PC-9 (cell line): ENCODE measurements around the gene LDHAL6B. TPM values are rescaled to one million over a fixed set of nuclear protein-coding genes. Genes with fewer than 3 reads are reported as not detected.

Source experiments
- BruUV-seq: library from RNA; stranded (reverse); fragments of 400-500 nt; replicated peaks from 2 replicates; lab custom pipeline; 2021; lab: Mats Ljungman, UMichigan
- CTCF ChIA-PET: fragments of 300-600 bp; sonication (Branson Sonifier 250); formaldehyde crosslinking; loops from one replicate; lab custom pipeline; 2022; ENCODE audit warnings: antibody characterized with exemption; lab: Charles Lee
- POLR2A ChIA-PET: fragments of 300-600 bp; sonication (Branson Sonifier 250); formaldehyde crosslinking; loops from one replicate; lab custom pipeline; 2022; ENCODE audit warnings: antibody characterized with exemption; ENCODE audit not compliant: unreplicated experiment; lab: Charles Lee
- DNase-seq, 2 experiments: peaks; one replicate each; pipeline versions ENCODE4 v3.0.0 to v3.0.0-alpha.2; 2015 to 2022; ENCODE audit warnings: mixed read lengths in 1 of 2
- H2AFZ ChIP-seq: fragments of 200-600 bp; sonication (generic); 2 replicates; pipeline ENCODE4 v1.8.1; 2017; ENCODE audit warnings: antibody characterized with exemption
- H3F3A ChIP-seq: fragments of 200-600 bp; sonication (generic); 2 replicates; pipeline ENCODE4 v1.8.1; 2017; ENCODE audit warnings: antibody characterized with exemption, mild to moderate bottlenecking, low read depth; ENCODE audit not compliant: insufficient read depth
- H3K27ac ChIP-seq: fragments of 200-600 bp; sonication (generic); 2 replicates; pipeline ENCODE4 v1.6.1; 2016; ENCODE audit warnings: mixed run types
- H3K27me3 ChIP-seq: fragments of 200-600 bp; sonication (generic); 2 replicates; pipeline ENCODE4 v1.6.1; 2016; ENCODE audit warnings: low read depth, mixed run types; ENCODE audit not compliant: insufficient read depth
- H3K36me3 ChIP-seq: fragments of 200-600 bp; sonication (generic); 2 replicates; pipeline ENCODE4 v1.6.1; 2016; ENCODE audit warnings: low read depth, mixed run types
- H3K4me1 ChIP-seq: fragments of 200-600 bp; sonication (generic); replicated peaks from 2 replicates; pipeline ENCODE4 v1.6.1; 2016; ENCODE audit warnings: mixed run types; ENCODE audit not compliant: insufficient read depth
- H3K4me2 ChIP-seq: fragments of 200-600 bp; sonication (generic); 2 replicates; pipeline ENCODE4 v1.6.1; 2017; ENCODE audit warnings: mixed run types
- H3K4me3 ChIP-seq: fragments of 200-600 bp; sonication (generic); 2 replicates; pipeline ENCODE4 v1.6.1; 2016; ENCODE audit warnings: mixed run types
- H3K79me2 ChIP-seq: fragments of 200-600 bp; sonication (generic); 2 replicates; pipeline ENCODE4 v1.6.1; 2017; ENCODE audit warnings: low read depth, mixed run types
- H3K9me2 ChIP-seq: fragments of 200-600 bp; sonication (generic); 2 replicates; pipeline ENCODE4 v1.8.1; 2017; ENCODE audit warnings: mild to moderate bottlenecking; ENCODE audit not compliant: insufficient read depth
- H3K9me3 ChIP-seq: fragments of 200-600 bp; sonication (generic); 2 replicates; pipeline ENCODE4 v1.8.1; 2016; ENCODE audit warnings: low read depth; ENCODE audit not compliant: insufficient read depth
- H4K20me1 ChIP-seq: fragments of 200-600 bp; sonication (generic); 2 replicates; pipeline ENCODE4 v1.8.1; 2017; ENCODE audit not compliant: insufficient read depth
- CTCF ChIP-seq: fragments of 200-600 bp; sonication (generic); conservative IDR thresholded peaks from 2 replicates; pipeline ENCODE4 v1.6.1; 2017; ENCODE audit warnings: mixed run types, antibody characterized with exemption, mild to moderate bottlenecking, moderate library complexity
- EZH2 ChIP-seq: fragments of 200-600 bp; sonication (generic); IDR thresholded peaks from 2 replicates; pipeline ENCODE4 v1.8.0; 2017; ENCODE audit warnings: antibody characterized with exemption, low read depth
- intact Hi-C: fragments of 100-400 bp; cut with micrococcal nuclease; formaldehyde crosslinking; loops from one replicate; pipeline ENCODE4 v1.10.0; 2022; ENCODE audit not compliant: unreplicated experiment
- total RNA-seq: library from RNA; stranded (reverse); gene quantifications from 2 replicates; pipeline ENCODE4 v1.2.3, GENCODE V29; 2021

LDHAL6B gene
- total RNA-seq, 1 experiment from 2014 or later: not detected

DNA sequence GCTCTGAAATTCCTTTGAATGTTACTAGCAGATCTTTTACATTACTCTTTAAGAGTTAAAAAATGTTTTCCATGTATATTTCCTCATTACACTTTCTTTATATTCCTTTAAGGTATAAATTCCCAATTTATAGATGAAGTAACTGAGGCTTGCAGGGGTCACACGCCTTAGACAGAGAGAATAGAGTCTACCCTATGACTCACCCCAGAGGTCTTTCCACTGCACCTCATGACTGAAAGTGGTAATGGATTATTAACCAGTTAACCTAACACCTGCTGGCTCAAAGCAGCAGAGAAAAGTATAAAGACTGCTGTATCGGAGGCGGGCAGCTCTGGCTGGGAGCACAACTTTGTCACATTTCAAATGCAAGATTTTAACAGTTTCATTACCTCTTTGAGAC is 37.7 kb downstream of the LDHAL6B start:
- Histone ChIP-seq H4K20me1 (no peaks in the 10 kb centered on the region), H3K36me3 (no peaks in the 10 kb centered on the region), H3F3A (no peaks in the 10 kb centered on the region; the same call in 1 of the 2 replicates), H3K9me3 (no peaks in the 10 kb centered on the region), H3K27me3 (no peaks in the 10 kb centered on the region), H2AFZ (no peak overlapping the region), H3K4me1 (no peaks in the 10 kb centered on the region), H3K79me2 (peaks cover 30% of the 10 kb centered on the region), H3K4me2 (no peak overlapping the region), H3K4me3 (no peak overlapping the region), H3K27ac (0 out of 2 replicates have a peak overlapping the region, but pooled peaks have one; percentile 3), H3K9me2 (no peaks in the 10 kb centered on the region)
- DNase-seq: no peak
- TF ChIP-seq EZH2: no peak
- TF ChIP-seq CTCF: no peak
- intact Hi-C loops: no loop called here
- ChIA-PET POLR2A (no interaction called here), CTCF (no interaction called here)
- no TSS peak for BruUV-seq

DNA sequence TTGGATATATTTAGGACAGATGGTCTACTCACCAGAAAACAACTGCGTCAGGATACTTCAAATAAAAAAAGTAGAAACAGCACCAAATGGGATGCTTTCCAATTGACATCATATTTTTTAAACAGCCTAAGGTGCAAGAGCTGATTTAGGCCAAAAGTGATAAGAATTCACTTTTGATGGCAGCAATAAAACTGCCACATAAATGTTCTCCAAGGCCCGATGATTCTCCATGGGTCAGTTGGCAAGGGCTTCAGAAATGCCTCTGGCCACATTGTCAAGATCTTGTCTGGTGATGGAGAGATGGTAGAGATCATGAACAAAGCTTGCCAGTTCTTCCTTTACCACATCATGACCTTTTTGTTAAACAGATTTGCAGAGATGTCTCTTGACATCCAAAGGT is 38.9 kb downstream of the LDHAL6B start:
- H3K4me3 ChIP-seq: no peak overlapping the region
- H3K9me2 ChIP-seq: no peaks in the 10 kb centered on the region
- H3K79me2 ChIP-seq: peaks cover 29% of the 10 kb centered on the region
- ChIA-PET CTCF (interaction anchor here (0.6 kb wide), 1 partner anchor 75 kb away, joined by 5 read pairs; no protein-coding TSS in a partner anchor), POLR2A (interaction anchor here (0.8 kb wide), 1 partner anchor 76 kb away, joined by 8 read pairs; no protein-coding TSS in a partner anchor)
- peaks cover under 1% of the 10 kb centered on the region; the same call in 1 of the 2 replicates for H3F3A ChIP-seq
- no peaks in the 10 kb centered on the region for H3K9me3 ChIP-seq
- intact Hi-C loops: no loop called here
- no peaks in the 10 kb centered on the region for H3K27me3 ChIP-seq
- H3K4me1 ChIP-seq: peaks cover 2% of the 10 kb centered on the region; the same call in 1 of the 2 replicates
- no peak overlapping the region for H2AFZ ChIP-seq
- no peak overlapping the region for H3K27ac ChIP-seq
- H3K4me2 ChIP-seq: no peak overlapping the region
- TF ChIP-seq CTCF (no peak), EZH2 (no peak)
- no TSS peak for BruUV-seq
- no peaks in the 10 kb centered on the region for H3K36me3 ChIP-seq
- no peaks in the 10 kb centered on the region for H4K20me1 ChIP-seq
- DNase-seq: no peak

- DNase-seq: peak; percentile 42 to 48
- intact Hi-C loops: loop anchor here (1.0 kb wide), 1 partner anchor 125 kb away; the partner anchor contains the start of gene MYO1E
- H3K27ac ChIP-seq: 0 out of 2 replicates have a peak overlapping the region, but pooled peaks have one; percentile 19
- H3K9me3 ChIP-seq: no peaks in the 10 kb centered on the region
- peaks cover 10% of the 10 kb centered on the region; the same call in 1 of the 2 replicates for H3F3A ChIP-seq
- H3K79me2 ChIP-seq: peaks cover 37% of the 10 kb centered on the region
- no peak overlapping the region for H2AFZ ChIP-seq
- H3K4me1 ChIP-seq: peaks cover 15% of the 10 kb centered on the region
- H3K4me3 ChIP-seq: no peak overlapping the region
- no peak overlapping the region for H3K4me2 ChIP-seq
- no peaks in the 10 kb centered on the region for H3K27me3 ChIP-seq
- POLR2A ChIA-PET: no interaction called here
- peaks cover 9% of the 10 kb centered on the region; the same call in 1 of the 2 replicates for H3K36me3 ChIP-seq
- TF ChIP-seq CTCF (peak; percentile 69), EZH2 (no peak)
- H4K20me1 ChIP-seq: no peaks in the 10 kb centered on the region
- CTCF ChIA-PET: interaction anchor here (0.6 kb wide), 1 partner anchor 255 kb away, joined by 5 read pairs; no protein-coding TSS in a partner anchor
- no peaks in the 10 kb centered on the region for H3K9me2 ChIP-seq
- no TSS peak for BruUV-seq
Measured at GRCh38 chr15:59247364-59247763, 40.7 kb downstream of the LDHAL6B start.
